H9 (cell line): ENCODE data around the gene RASAL1. TPM values are rescaled to one million over a fixed set of nuclear protein-coding genes. Genes with fewer than 3 reads are reported as not detected.
A peak's percentile ranks its signal among the peaks of the same experiment; 100 is the strongest.

ENCODE experiments used
- DNase-seq: peaks from one replicate; pipeline ENCODE4 v3.0.0-alpha.2; 2017
- H2AFZ ChIP-seq: one replicate; pipeline ENCODE4 v1.6.1; 2013; ENCODE audit warnings: mild to moderate bottlenecking, low read length, control low read depth, moderate library complexity
- H2AK5ac ChIP-seq: 2 replicates; pipeline ENCODE4 v1.6.1; 2013; ENCODE audit warnings: low read length, control low read depth, mixed read lengths; ENCODE audit not compliant: insufficient read length
- H2BK120ac ChIP-seq: one replicate; pipeline ENCODE4 v1.6.1; 2013; ENCODE audit warnings: low read depth, mild to moderate bottlenecking, low read length, control low read depth, inconsistent platforms; ENCODE audit not compliant: poor library complexity, severe bottlenecking
- H2BK12ac ChIP-seq: 2 replicates; pipeline ENCODE4 v1.6.1; 2013; ENCODE audit warnings: low read length, control low read depth, mixed read lengths, low read depth; ENCODE audit not compliant: insufficient read length
- H2BK15ac ChIP-seq: 2 replicates; pipeline ENCODE4 v1.6.1; 2013; ENCODE audit warnings: low read depth, low read length, control low read depth
- H2BK20ac ChIP-seq: one replicate; pipeline ENCODE4 v1.6.1; 2013; ENCODE audit warnings: low read depth, mild to moderate bottlenecking, low read length, control low read depth, inconsistent platforms; ENCODE audit not compliant: poor library complexity, severe bottlenecking
- H2BK5ac ChIP-seq: 2 replicates; pipeline ENCODE4 v1.6.1; 2013; ENCODE audit warnings: low read length, control low read depth, mixed read lengths; ENCODE audit not compliant: insufficient read length
- H3K14ac ChIP-seq: 2 replicates; pipeline ENCODE4 v1.6.1; 2013; ENCODE audit warnings: low read length, control low read depth; ENCODE audit not compliant: insufficient read depth
- H3K18ac ChIP-seq: 2 replicates; pipeline ENCODE4 v1.6.1; 2013; ENCODE audit warnings: low read depth, mild to moderate bottlenecking, mixed read lengths, low read length, control low read depth; ENCODE audit not compliant: insufficient read length
- H3K23ac ChIP-seq: 2 replicates; pipeline ENCODE4 v1.6.1; 2013; ENCODE audit warnings: low read length, control low read depth, mixed read lengths, low read depth; ENCODE audit not compliant: insufficient read length
- H3K23me2 ChIP-seq: 2 replicates; pipeline ENCODE4 v1.6.1; 2013; ENCODE audit warnings: low read depth, mild to moderate bottlenecking, mixed read lengths, low read length, control low read depth; ENCODE audit not compliant: insufficient read length, poor library complexity, severe bottlenecking
- H3K27ac ChIP-seq: 2 replicates; pipeline ENCODE4 v1.5.1; 2013; ENCODE audit warnings: low read length, control low read depth, mixed read lengths, low read depth; ENCODE audit not compliant: insufficient read length
- H3K27me3 ChIP-seq: 2 replicates; pipeline ENCODE4 v1.6.1; 2013; ENCODE audit warnings: low read length, control low read depth, inconsistent platforms; ENCODE audit not compliant: insufficient read depth
- H3K4ac ChIP-seq: 2 replicates; pipeline ENCODE4 v1.6.1; 2013; ENCODE audit warnings: low read depth, mild to moderate bottlenecking, control low read depth, inconsistent platforms, low read length, moderate library complexity
- H3K4me1 ChIP-seq: 2 replicates; pipeline ENCODE4 v1.6.1; 2013; ENCODE audit warnings: low read length, control low read depth, inconsistent platforms; ENCODE audit not compliant: insufficient read depth
- H3K4me2 ChIP-seq: 2 replicates; pipeline ENCODE4 v1.6.1; 2013; ENCODE audit warnings: low read length, control low read depth, mixed read lengths; ENCODE audit not compliant: insufficient read length, insufficient read depth
- H3K56ac ChIP-seq: 2 replicates; pipeline ENCODE4 v1.6.1; 2013; ENCODE audit warnings: low read depth, mild to moderate bottlenecking, mixed read lengths, low read length, control low read depth; ENCODE audit not compliant: insufficient read length
- H3K79me1 ChIP-seq: 2 replicates; pipeline ENCODE4 v1.6.1; 2013; ENCODE audit warnings: low read depth, mild to moderate bottlenecking, moderate library complexity, low read length, control low read depth, inconsistent platforms; ENCODE audit not compliant: insufficient read depth, poor library complexity, severe bottlenecking
- H3K79me2 ChIP-seq: 2 replicates; pipeline ENCODE4 v1.6.1; 2013; ENCODE audit warnings: low read length, control low read depth, inconsistent platforms; ENCODE audit not compliant: insufficient read depth
- H3K9ac ChIP-seq: 2 replicates; pipeline ENCODE4 v1.6.1; 2013; ENCODE audit warnings: low read length, control low read depth, mixed read lengths; ENCODE audit not compliant: insufficient read length; ENCODE audit errors: extremely low read depth
- H3K9me3 ChIP-seq: one replicate; pipeline ENCODE4 v1.6.1; 2013; ENCODE audit warnings: low read depth, low read length, inconsistent platforms; ENCODE audit not compliant: control insufficient read depth
- H3T11ph ChIP-seq: one replicate; pipeline ENCODE4 v1.6.1; 2013; ENCODE audit warnings: mild to moderate bottlenecking, low read length, control low read depth, inconsistent platforms
- H4K20me1 ChIP-seq: one replicate; pipeline ENCODE4 v1.6.1; 2013; ENCODE audit not compliant: control insufficient read depth, insufficient read length, insufficient read depth
- H4K5ac ChIP-seq: 2 replicates; pipeline ENCODE4 v1.6.1; 2013; ENCODE audit warnings: low read depth, mild to moderate bottlenecking, mixed read lengths, low read length, control low read depth; ENCODE audit not compliant: insufficient read length
- H4K8ac ChIP-seq: replicated peaks from 2 replicates; pipeline ENCODE4 v1.6.1; 2013; ENCODE audit warnings: low read length, control low read depth, mixed read lengths, low read depth; ENCODE audit not compliant: insufficient read length
- H4K91ac ChIP-seq: 2 replicates; pipeline ENCODE4 v1.6.1; 2013; ENCODE audit warnings: low read depth, mild to moderate bottlenecking, moderate library complexity, mixed read lengths, low read length, control low read depth; ENCODE audit not compliant: insufficient read length
- H3K27ac Mint-ChIP-seq, 3 experiments: 2 replicates in 2 of 3; 3 replicates in 1 of 3; pipeline ENCODE4 v1.8.0; 2020 to 2021; ENCODE audit warnings: mixed read lengths in 3 of 3, mild to moderate bottlenecking in 1 of 3, moderate library complexity in 1 of 3
- H3K27me3 Mint-ChIP-seq: 2 replicates; pipeline ENCODE4 v1.8.0; 2021; ENCODE audit warnings: low read depth, mild to moderate bottlenecking, moderate library complexity, mixed read lengths
- H3K36me3 Mint-ChIP-seq, 3 experiments: 2 replicates in 2 of 3; 3 replicates in 1 of 3; pipeline ENCODE4 v1.8.0; 2020 to 2021; ENCODE audit warnings: low read depth in 3 of 3, mixed read lengths in 3 of 3; ENCODE audit not compliant: insufficient read depth in 1 of 3
- H3K4me1 Mint-ChIP-seq, 2 experiments: 2 replicates each; pipeline ENCODE4 v1.8.0; 2020; ENCODE audit warnings: mixed read lengths in 2 of 2
- H3K4me3 Mint-ChIP-seq, 2 experiments: 2 replicates in 1 of 2; 3 replicates in 1 of 2; pipeline ENCODE4 v1.8.0; 2020 to 2021; ENCODE audit warnings: mild to moderate bottlenecking in 2 of 2, mixed read lengths in 2 of 2, moderate library complexity in 1 of 2
- H3K9me3 Mint-ChIP-seq, 2 experiments: 2 replicates in 1 of 2; 3 replicates in 1 of 2; pipeline ENCODE4 v1.8.0; 2020; ENCODE audit warnings: mild to moderate bottlenecking in 2 of 2, mixed read lengths in 2 of 2, moderate library complexity in 1 of 2
- CTCF ChIP-seq: fragments of 200-600 bp; sonication (generic); conservative IDR thresholded peaks from 3 replicates; pipeline ENCODE4 v1.8.0; 2021; ENCODE audit warnings: antibody characterized with exemption, mild to moderate bottlenecking
- WGBS: extraction: QIAGEN DNeasy Blood & Tissue Kit; methylation state at CpG from one replicate; pipeline ENCODE4 v1.1.7; 2013; ENCODE audit warnings: missing lambda C conversion rate, low lambda C conversion rate, mixed read lengths; ENCODE audit not compliant: insufficient read length; ENCODE audit errors: extremely low coverage; 5-methylcytosine and 5-hydroxymethylcytosine counted together
- total RNA-seq: library from RNA; stranded (reverse); gene quantifications from 2 replicates; pipeline ENCODE4 v1.2.1, GENCODE V29; 2021

RASAL1 gene
- total RNA-seq, 1 experiment from 2014 or later = 2.3 TPM

- DNase-seq = peak; percentile 94
- Histone ChIP-seq H3T11ph (no peak overlapping the region), H3K9me3 (no peaks in the 10 kb centered on the region), H3K9ac (peak overlapping the region; percentile 46), H2BK12ac (no peak overlapping the region), H4K20me1 (peaks cover 4% of the 10 kb centered on the region), H2BK15ac (no peak overlapping the region), H3K27ac (no peak overlapping the region), H2BK5ac (no peak overlapping the region), H3K14ac (peak overlapping the region; percentile 83), H3K27me3 (no peaks in the 10 kb centered on the region; the same call in 1 of the 2 replicates), H2BK120ac (no peak overlapping the region), H3K56ac (no peak overlapping the region), H3K4me2 (peak overlapping the region; percentile 72), H3K79me2 (no peaks in the 10 kb centered on the region), H3K18ac (peak overlapping the region; percentile 94), H2AK5ac (no peak overlapping the region), H2AFZ (no peak overlapping the region), H3K23ac (no peak overlapping the region), H3K79me1 (no peaks in the 10 kb centered on the region), H2BK20ac (no peak overlapping the region), H4K8ac (no peak overlapping the region), H3K4ac (no peak overlapping the region), H3K4me1 (no peaks in the 10 kb centered on the region), H4K91ac (no peak overlapping the region), H4K5ac (no peak overlapping the region), H3K23me2 (peaks cover 4% of the 10 kb centered on the region)
- no CpG with 5 or more reads among the region's 43 CpGs for WGBS
- no peaks in the 10 kb centered on the region for H3K36me3 Mint-ChIP-seq
- peak overlapping the region; percentile 73 to 83 for H3K4me3 Mint-ChIP-seq
- peak overlapping the region in 1 of 3 experiments; percentile 44; a peak in 2 of 7 replicates for H3K27ac Mint-ChIP-seq
- TF ChIP-seq CTCF = peak; percentile 55
- H3K9me3 Mint-ChIP-seq = no peaks in the 10 kb centered on the region
- peaks cover 1% of the 10 kb centered on the region for H3K27me3 Mint-ChIP-seq
- H3K4me1 Mint-ChIP-seq = peaks cover 0 to 11% of the 10 kb centered on the region in 2 experiments; a peak in 2 of 4 replicates
Measured at GRCh38 chr12:113103756-113104450, 31.7 kb downstream of the RASAL1 start.
